ENCODE data around the gene WWC2. TPM values are rescaled to one million over a fixed set of nuclear protein-coding genes. Genes with fewer than 3 reads are reported as not detected.

WWC2 gene
- total and polyA plus RNA-seq, 4 donors: 7.1 to 50.3 (median 24.9) TPM

- no peaks in the 10 kb centered on the region for H3K36me3 ChIP-seq (ENCODE audit: control insufficient read depth in 1 of 2, insufficient read depth in 2 of 2, low read length in 1 of 2)
- H3K27ac ChIP-seq (ENCODE audit: low read depth in 1 of 2, low read length in 2 of 2): no peak overlapping the region
- H3K4me3 ChIP-seq (ENCODE audit: low read length in 2 of 2): no peak overlapping the region
- no peak for ATAC-seq (ENCODE audit: low FRiP score)
- no peaks in the 10 kb centered on the region for H3K27me3 ChIP-seq (ENCODE audit: control insufficient read depth in 1 of 2, insufficient read depth in 2 of 2, low read length in 1 of 2)
- 92 to 96% methylated on average over 4 of the region's 4 CpGs for WGBS, 2 donors
- no peaks in the 10 kb centered on the region for H3K4me1 ChIP-seq (ENCODE audit: control insufficient read depth in 1 of 2, insufficient read depth in 2 of 2, low read length in 2 of 2)
- H3K9me3 ChIP-seq (ENCODE audit: control insufficient read depth, low read length): no peaks in the 10 kb centered on the region
- DNase-seq: no peak
- intact Hi-C loops (cut with DNase I): no loop called here
These were observed 263.0 kb downstream of the WWC2 start for GRCh38 chr4:183362036-183362435.

- 60 to 63% methylated on average over 15 of the region's 15 CpGs for WGBS, 2 donors
These were observed 264.0 kb downstream of the WWC2 start for GRCh38 chr4:183362916-183363542.

GRCh38 chr4:183364025-183364424 lies 265.0 kb downstream of the WWC2 start:
- H3K4me3 ChIP-seq (ENCODE audit: low read length in 2 of 2): no peak overlapping the region
- WGBS, 2 donors: 75 to 81% methylated on average over 10 of the region's 10 CpGs
- DNase-seq: peak in 1 of 2 donors; percentile 43
- H3K36me3 ChIP-seq (ENCODE audit: control insufficient read depth in 1 of 2, insufficient read depth in 2 of 2, low read length in 1 of 2): no peaks in the 10 kb centered on the region
- intact Hi-C loops (cut with DNase I): no loop called here
- H3K9me3 ChIP-seq (ENCODE audit: control insufficient read depth, low read length): no peaks in the 10 kb centered on the region
- H3K4me1 ChIP-seq (ENCODE audit: control insufficient read depth in 1 of 2, insufficient read depth in 2 of 2, low read length in 2 of 2): no peaks in the 10 kb centered on the region
- H3K27ac ChIP-seq (ENCODE audit: low read depth in 1 of 2, low read length in 2 of 2): no peak overlapping the region
- ATAC-seq (ENCODE audit: low FRiP score): no peak
- H3K27me3 ChIP-seq (ENCODE audit: control insufficient read depth in 1 of 2, insufficient read depth in 2 of 2, low read length in 1 of 2): no peaks in the 10 kb centered on the region

More at GRCh38 chr4:183362916-183363542, 264.0 kb downstream of the WWC2 start:
- intact Hi-C loops (cut with DNase I): no loop called here
- H3K27me3 ChIP-seq (ENCODE audit: control insufficient read depth in 1 of 2, insufficient read depth in 2 of 2, low read length in 1 of 2): no peaks in the 10 kb centered on the region
- H3K27ac ChIP-seq (ENCODE audit: low read depth in 1 of 2, low read length in 2 of 2): no peak overlapping the region
- no peaks in the 10 kb centered on the region for H3K9me3 ChIP-seq (ENCODE audit: control insufficient read depth, low read length)
- ATAC-seq (ENCODE audit: low FRiP score) (no peak), DNase-seq (no peak)
- H3K4me3 ChIP-seq (ENCODE audit: low read length in 2 of 2): no peak overlapping the region
- no peaks in the 10 kb centered on the region for H3K36me3 ChIP-seq (ENCODE audit: control insufficient read depth in 1 of 2, insufficient read depth in 2 of 2, low read length in 1 of 2)
- no peaks in the 10 kb centered on the region for H3K4me1 ChIP-seq (ENCODE audit: control insufficient read depth in 1 of 2, insufficient read depth in 2 of 2, low read length in 2 of 2)

GRCh38 chr4:183366206-183366835 lies 267.3 kb downstream of the WWC2 start:
- WGBS, 2 donors: 85 to 93% methylated on average over 16 of the region's 16 CpGs
- ATAC-seq (ENCODE audit: low FRiP score) (no peak), DNase-seq (peak in 1 of 2 donors; percentile 56)
- no peak overlapping the region for H3K27ac ChIP-seq (ENCODE audit: low read depth in 1 of 2, low read length in 2 of 2)
- intact Hi-C loops (cut with DNase I): no loop called here
- H3K4me3 ChIP-seq (ENCODE audit: low read length in 2 of 2): no peak overlapping the region
- no peaks in the 10 kb centered on the region for H3K4me1 ChIP-seq (ENCODE audit: control insufficient read depth in 1 of 2, insufficient read depth in 2 of 2, low read length in 2 of 2)
- H3K27me3 ChIP-seq (ENCODE audit: control insufficient read depth in 1 of 2, insufficient read depth in 2 of 2, low read length in 1 of 2): no peaks in the 10 kb centered on the region
- no peaks in the 10 kb centered on the region for H3K36me3 ChIP-seq (ENCODE audit: control insufficient read depth in 1 of 2, insufficient read depth in 2 of 2, low read length in 1 of 2)
- H3K9me3 ChIP-seq (ENCODE audit: control insufficient read depth, low read length): no peaks in the 10 kb centered on the region

GRCh38 chr4:183369073-183369472 lies 270.0 kb downstream of the WWC2 start:
- peaks cover 3% of the 10 kb centered on the region for H3K9me3 ChIP-seq (ENCODE audit: control insufficient read depth, low read length)

More at GRCh38 chr4:183369073-183369472, 270.0 kb downstream of the WWC2 start:
- H3K27ac ChIP-seq (ENCODE audit: low read depth in 1 of 2, low read length in 2 of 2): no peak overlapping the region
- no peaks in the 10 kb centered on the region for H3K27me3 ChIP-seq (ENCODE audit: control insufficient read depth in 1 of 2, insufficient read depth in 2 of 2, low read length in 1 of 2)
- no peaks in the 10 kb centered on the region for H3K4me1 ChIP-seq (ENCODE audit: control insufficient read depth in 1 of 2, insufficient read depth in 2 of 2, low read length in 2 of 2)
- no peak overlapping the region for H3K4me3 ChIP-seq (ENCODE audit: low read length in 2 of 2)
- WGBS, 2 donors: 79 to 81% methylated on average over 8 of the region's 8 CpGs
- ATAC-seq (ENCODE audit: low FRiP score) (no peak), DNase-seq (peak in 1 of 2 donors; percentile 24)
- intact Hi-C loops (cut with DNase I): no loop called here
- no peaks in the 10 kb centered on the region for H3K36me3 ChIP-seq (ENCODE audit: control insufficient read depth in 1 of 2, insufficient read depth in 2 of 2, low read length in 1 of 2)

Other genes with a start within 250 kb of the WWC2 start
- 10 to 100 TPM; 73.6 to 78.4 TPM for gene DCTD, start 181.9 kb upstream of the WWC2 start, total RNA-seq
- 10 to 100 TPM; 65.1 to 72.0 TPM for gene DCTD, start 181.9 kb upstream of the WWC2 start, polyA plus RNA-seq
- not detected for gene CLDN22, start 221.0 kb downstream of the WWC2 start, total RNA-seq
- gene CLDN22, start 221.0 kb downstream of the WWC2 start, polyA plus RNA-seq: not detected
- gene CLDN24, start 223.2 kb downstream of the WWC2 start, total RNA-seq: not detected
- not detected for gene CLDN24, start 223.2 kb downstream of the WWC2 start, polyA plus RNA-seq